ENCODE data around the gene ATP1A2.
A peak's percentile ranks its signal among the peaks of the same experiment; 100 is the strongest.

ATP1A2 gene

GRCh38 chr1:160171980-160172379 lies 56.4 kb downstream of the ATP1A2 start:
- no peak for DNase-seq (ENCODE audit: low spot score)

- DNase-seq (ENCODE audit: low spot score) = no peak
Measured at GRCh38 chr1:160177231-160177630, 61.7 kb downstream of the ATP1A2 start.

GRCh38 chr1:160177667-160178066 lies 62.1 kb downstream of the ATP1A2 start:
- DNase-seq (ENCODE audit: low spot score) = no peak

- DNase-seq (ENCODE audit: low spot score) = no peak
Measured at GRCh38 chr1:160178731-160179130, 63.2 kb downstream of the ATP1A2 start.

- no peak for DNase-seq (ENCODE audit: low spot score)
Measured at GRCh38 chr1:160179336-160179735, 63.8 kb downstream of the ATP1A2 start.

- no peak for DNase-seq (ENCODE audit: low spot score)
Measured at GRCh38 chr1:160186246-160186645, 70.7 kb downstream of the ATP1A2 start.

GRCh38 chr1:160186729-160187128 lies 71.2 kb downstream of the ATP1A2 start:
- DNase-seq (ENCODE audit: low spot score) = no peak

GRCh38 chr1:160187407-160187806 lies 71.8 kb downstream of the ATP1A2 start:
- no peak for DNase-seq (ENCODE audit: low spot score)

GRCh38 chr1:160188341-160188740 lies 72.8 kb downstream of the ATP1A2 start:
- DNase-seq (ENCODE audit: low spot score) = no peak

GRCh38 chr1:160189649-160190625 lies 74.4 kb downstream of the ATP1A2 start, which contains the start of gene CASQ1:
CASQ1 (plus strand) TSS chr1:160190575; CDS start chr1:160190752, 177 bp downstream.
- DNase-seq (ENCODE audit: low spot score) = peak; percentile 57

GRCh38 chr1:160191756-160192155 lies 76.2 kb downstream of the ATP1A2 start:
- no peak for DNase-seq (ENCODE audit: low spot score)

- DNase-seq (ENCODE audit: low spot score) = no peak
Measured at GRCh38 chr1:160192234-160192633, 76.7 kb downstream of the ATP1A2 start.
